ENCODE measurements around the gene C18orf63. TPM values are rescaled to one million over a fixed set of nuclear protein-coding genes. Genes with fewer than 3 reads are reported as not detected.

The C18orf63 gene
- total and polyA plus RNA-seq, 2 of the 4 experiments (the other 2 are of a cell fraction) = not detected

DNA sequence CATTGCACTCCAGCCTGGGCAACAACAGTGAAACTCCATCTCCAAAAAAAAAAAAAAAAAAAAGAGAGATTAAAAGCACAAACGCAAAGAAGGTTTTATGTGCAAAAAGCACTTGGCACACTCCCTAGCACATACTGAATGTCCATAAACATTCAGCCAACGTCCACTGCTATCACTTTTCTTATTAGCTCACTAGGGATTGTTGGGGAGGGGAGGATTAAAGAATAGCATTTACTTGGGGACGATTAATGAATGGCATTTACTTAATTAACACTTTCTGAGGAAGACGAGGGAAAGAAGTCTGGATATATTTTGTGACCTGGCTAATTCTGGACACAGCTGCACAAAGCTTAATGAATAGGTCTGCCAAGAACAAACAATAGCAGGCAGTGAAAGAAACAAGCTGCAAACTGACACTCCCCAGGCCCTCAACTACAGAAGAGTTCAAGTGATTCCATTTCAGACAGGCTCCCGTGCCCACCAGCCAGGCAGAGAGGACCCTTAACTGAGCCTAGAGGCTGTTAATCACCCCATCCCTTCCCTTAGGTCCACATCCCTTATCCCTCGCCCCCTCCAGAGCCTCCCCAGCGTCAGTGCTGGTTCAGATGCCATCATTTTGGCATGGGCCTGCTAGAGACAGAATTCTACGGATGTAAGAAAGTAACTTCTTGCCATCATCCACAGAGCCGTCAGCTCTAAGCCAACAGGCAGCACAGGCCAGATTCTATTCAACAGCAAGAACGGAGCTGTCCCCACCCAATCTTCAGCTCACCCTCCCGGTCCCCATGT lies 31.3 kb upstream of the C18orf63 start:
- WGBS, 2 experiments (ENCODE audit: extremely low coverage in 2 of 2, insufficient read length in 1 of 2) = 47% methylated on average over 2 of the region's 11 CpGs; no CpG with 5 or more reads in 1 of the 2 experiments
- Histone ChIP-seq H2BK5ac (ENCODE audit: low read depth, low read length, poor library complexity, severe bottlenecking) (no peak overlapping the region), H3K27ac (ENCODE audit: insufficient read depth, low read length) (peak overlapping the region; percentile 41; the same call in 1 of the 2 replicates), H2BK120ac (ENCODE audit: low read depth, low read length) (no peak overlapping the region), H3K36me3 (ENCODE audit: control insufficient read depth, insufficient read depth, low read length) (no peaks in the 10 kb centered on the region), H3K18ac (ENCODE audit: low read depth, low read length) (no peak overlapping the region; the same call in 1 of the 2 replicates), H3K9ac (ENCODE audit: low read depth, low read length) (no peak overlapping the region), H3K56ac (ENCODE audit: extremely low read depth, insufficient read depth, low read length) (no peak overlapping the region), H3K27me3 (ENCODE audit: control insufficient read depth, insufficient read depth, low read length) (no peaks in the 10 kb centered on the region), H4K5ac (ENCODE audit: low read depth, low read length) (no peak overlapping the region; the same call in 1 of the 2 replicates), H2AFZ (replicated peaks; ENCODE audit: low read length, poor library complexity) (no peak overlapping the region), H3K4ac (ENCODE audit: low read depth, low read length) (no peak overlapping the region), H3K14ac (replicated peaks; ENCODE audit: low read depth, low read length) (no peak overlapping the region), H4K8ac (ENCODE audit: low read depth in 2 of 2, low read length in 2 of 2) (no peak overlapping the region), H3K4me3 (ENCODE audit: insufficient read depth, low read depth, low read length) (no peak overlapping the region), H3K9me1 (ENCODE audit: insufficient read depth, low read length) (peaks cover 16% of the 10 kb centered on the region), H4K20me1 (ENCODE audit: insufficient read depth, low read length) (peaks cover 6% of the 10 kb centered on the region; the same call in 1 of the 2 replicates), H2BK15ac (ENCODE audit: low read depth, low read length) (no peak overlapping the region), H3K9me3 (ENCODE audit: control insufficient read depth, insufficient read depth, low read length) (no peaks in the 10 kb centered on the region), H3K4me1 (ENCODE audit: control insufficient read depth, insufficient read depth, low read length) (peaks cover 14% of the 10 kb centered on the region), H3K23ac (ENCODE audit: low read depth, low read length) (0 out of 2 replicates have a peak overlapping the region, but pooled peaks have one; percentile 24), H3K79me1 (ENCODE audit: low read depth in 1 of 2, low read length in 2 of 2) (peaks cover 19 to 58% of the 10 kb centered on the region in 2 experiments), H2BK20ac (ENCODE audit: low read depth, low read length) (no peak overlapping the region), H3K4me2 (ENCODE audit: low read depth, low read length) (no peak overlapping the region; the same call in 1 of the 2 replicates), H4K91ac (ENCODE audit: insufficient read depth, low read depth, low read length) (no peak overlapping the region), H2AK9ac (replicated peaks; ENCODE audit: low read depth, low read length, poor library complexity) (no peak overlapping the region), H2AK5ac (ENCODE audit: low read depth, low read length) (0 out of 2 replicates have a peak overlapping the region, but pooled peaks have one; percentile 39)
- ChIA-PET POLR2A (ENCODE audit: unreplicated experiment) (no interaction called here), CTCF (interaction anchor here (0.9 kb wide), 1 partner anchor 29 kb away, joined by 3 read pairs; no protein-coding TSS in a partner anchor)
- DNase-seq (no peak), ATAC-seq (ENCODE audit: low read depth) (no peak)
- intact Hi-C loops (cut with micrococcal nuclease) (no loop called here), dilution Hi-C loops (cut with HindIII; ENCODE audit: low sequenced_read_pairs, unreplicated experiment) (no loop called here), in situ Hi-C loops (cut with MboI; ENCODE audit: low sequenced_read_pairs) (no loop called here)
- BruUV-seq (replicated peaks) = no TSS peak
- TF ChIP-seq POLR2A (IDR thresholded peaks at IDR 0.05; ENCODE audit: low read depth, low read length) (no peak), NFE2L2 (IDR thresholded peaks at IDR 0.05; ENCODE audit: low read depth, low read length) (no peak), FOS (IDR thresholded peaks at IDR 0.05; ENCODE audit: low read depth, low read length) (no peak), RCOR1 (IDR thresholded peaks at IDR 0.05; ENCODE audit: insufficient replicate concordance, low read length) (no peak), MXI1 (IDR thresholded peaks at IDR 0.05; ENCODE audit: borderline replicate concordance, low read depth, low read length) (no peak), BHLHE40 (IDR thresholded peaks at IDR 0.05; ENCODE audit: low read depth, low read length) (no peak), CHD1 (IDR thresholded peaks at IDR 0.05; ENCODE audit: low read depth, low read length) (no peak), CEBPB (IDR thresholded peaks at IDR 0.05; ENCODE audit: low read depth, low read length) (no peak)
- TF ChIP-seq, protein P1, sequence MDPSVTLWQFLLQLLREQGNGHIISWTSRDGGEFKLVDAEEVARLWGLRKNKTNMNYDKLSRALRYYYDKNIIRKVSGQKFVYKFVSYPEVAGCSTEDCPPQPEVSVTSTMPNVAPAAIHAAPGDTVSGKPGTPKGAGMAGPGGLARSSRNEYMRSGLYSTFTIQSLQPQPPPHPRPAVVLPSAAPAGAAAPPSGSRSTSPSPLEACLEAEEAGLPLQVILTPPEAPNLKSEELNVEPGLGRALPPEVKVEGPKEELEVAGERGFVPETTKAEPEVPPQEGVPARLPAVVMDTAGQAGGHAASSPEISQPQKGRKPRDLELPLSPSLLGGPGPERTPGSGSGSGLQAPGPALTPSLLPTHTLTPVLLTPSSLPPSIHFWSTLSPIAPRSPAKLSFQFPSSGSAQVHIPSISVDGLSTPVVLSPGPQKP (IDR thresholded peaks at IDR 0.05; ENCODE audit: borderline replicate concordance, low read depth, low read length) = no peak

Measured in IMR-90 (cell line).